A673 (cell line): ENCODE results near the gene NRDC.

Experiments used
- CTCF ChIP-seq: fragments of 300-800, 200-600 bp; sonication (generic); conservative IDR thresholded peaks from 2 replicates; pipeline ENCODE4 v1.5.1; 2017; ENCODE audit warnings: low read depth, mild to moderate bottlenecking, antibody characterized with exemption, low read length, moderate library complexity, mixed read lengths
- EZH2 ChIP-seq: fragments of 200-600 bp; sonication (generic); IDR thresholded peaks from 2 replicates; pipeline ENCODE4 v1.6.1; 2017; ENCODE audit warnings: borderline replicate concordance, low read depth, mild to moderate bottlenecking, mixed read lengths, antibody characterized with exemption, low read length; ENCODE audit not compliant: poor library complexity, severe bottlenecking

GRCh38 chr1:51875291-51875772, 3.2 kb downstream of the NRDC start:
- TF ChIP-seq CTCF: no peak
- TF ChIP-seq EZH2: no peak
